Spleen (tissue), 7 donors: ENCODE results near the gene SASH3.

Source experiments
- POLR2A ChIP-seq, 3 donors: fragments of 450-650 bp; IDR thresholded peaks; one replicate each; pipeline ENCODE4 v1.5.1; 2017; ENCODE audit warnings: antibody characterized with exemption in 3 of 3, mild to moderate bottlenecking in 1 of 3
- POLR2AphosphoS5 ChIP-seq, 3 donors: sonication (generic); formaldehyde crosslinking; IDR thresholded peaks; one replicate each; pipeline ENCODE4 v1.5.1; 2017; ENCODE audit warnings: antibody characterized with exemption in 3 of 3
- TF ChIP-seq, protein P1 (sequence below), 11 experiments: fragments of 200-600 bp in 7 of 11; fragments of 450-650 bp in 4 of 11; sonication (generic) in 4 of 11; IDR thresholded peaks in 8 of 11; conservative IDR thresholded peaks in 3 of 11; 1 replicate in 7 of 11; 2 replicates in 4 of 11; pipeline versions ENCODE4 v1.4.0 to v1.8.0; 2016 to 2021; ENCODE audit warnings: antibody characterized with exemption in 11 of 11, inconsistent platforms in 4 of 11, mild to moderate bottlenecking in 1 of 11
- donor health status: DM: no; HTN: no; CAD: no; lungs with moderate emphysema.
- donor health status: DM: no; HTN: no; CAD: no.
- donor health status: DM: no; HTN: no; CAD: no.

DNA sequence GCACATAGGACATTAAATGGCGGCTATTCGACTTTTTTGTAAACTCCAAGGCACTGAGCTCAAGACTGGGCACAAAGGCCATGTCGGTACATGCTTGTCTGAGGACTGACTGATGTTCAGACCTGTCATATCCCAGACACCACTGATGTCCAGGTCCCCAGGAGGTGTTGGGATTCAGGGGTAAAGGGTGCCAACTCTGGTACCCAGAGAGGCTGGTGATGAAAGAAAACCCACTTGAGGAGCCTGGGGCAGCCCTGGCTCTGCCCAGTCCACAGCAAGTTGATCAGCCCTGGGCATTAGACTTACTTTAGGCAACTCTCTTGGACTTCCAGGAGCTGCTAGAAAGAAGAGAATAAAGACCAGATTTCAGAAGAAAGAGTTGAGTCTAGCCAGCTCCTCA is 18.7 kb downstream of the SASH3 start:
- TF ChIP-seq POLR2A (IDR thresholded peaks at IDR 0.05) (no peak), POLR2AphosphoS5 (IDR thresholded peaks at IDR 0.05) (no peak)
- TF ChIP-seq, protein P1, sequence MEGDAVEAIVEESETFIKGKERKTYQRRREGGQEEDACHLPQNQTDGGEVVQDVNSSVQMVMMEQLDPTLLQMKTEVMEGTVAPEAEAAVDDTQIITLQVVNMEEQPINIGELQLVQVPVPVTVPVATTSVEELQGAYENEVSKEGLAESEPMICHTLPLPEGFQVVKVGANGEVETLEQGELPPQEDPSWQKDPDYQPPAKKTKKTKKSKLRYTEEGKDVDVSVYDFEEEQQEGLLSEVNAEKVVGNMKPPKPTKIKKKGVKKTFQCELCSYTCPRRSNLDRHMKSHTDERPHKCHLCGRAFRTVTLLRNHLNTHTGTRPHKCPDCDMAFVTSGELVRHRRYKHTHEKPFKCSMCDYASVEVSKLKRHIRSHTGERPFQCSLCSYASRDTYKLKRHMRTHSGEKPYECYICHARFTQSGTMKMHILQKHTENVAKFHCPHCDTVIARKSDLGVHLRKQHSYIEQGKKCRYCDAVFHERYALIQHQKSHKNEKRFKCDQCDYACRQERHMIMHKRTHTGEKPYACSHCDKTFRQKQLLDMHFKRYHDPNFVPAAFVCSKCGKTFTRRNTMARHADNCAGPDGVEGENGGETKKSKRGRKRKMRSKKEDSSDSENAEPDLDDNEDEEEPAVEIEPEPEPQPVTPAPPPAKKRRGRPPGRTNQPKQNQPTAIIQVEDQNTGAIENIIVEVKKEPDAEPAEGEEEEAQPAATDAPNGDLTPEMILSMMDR (IDR thresholded peaks at IDR 0.05 in 8 of 11, conservative IDR thresholded peaks at IDR 0.05 in 3 of 11): no peak
